Measurements from ENCODE around the gene ABTB2.

DNA sequence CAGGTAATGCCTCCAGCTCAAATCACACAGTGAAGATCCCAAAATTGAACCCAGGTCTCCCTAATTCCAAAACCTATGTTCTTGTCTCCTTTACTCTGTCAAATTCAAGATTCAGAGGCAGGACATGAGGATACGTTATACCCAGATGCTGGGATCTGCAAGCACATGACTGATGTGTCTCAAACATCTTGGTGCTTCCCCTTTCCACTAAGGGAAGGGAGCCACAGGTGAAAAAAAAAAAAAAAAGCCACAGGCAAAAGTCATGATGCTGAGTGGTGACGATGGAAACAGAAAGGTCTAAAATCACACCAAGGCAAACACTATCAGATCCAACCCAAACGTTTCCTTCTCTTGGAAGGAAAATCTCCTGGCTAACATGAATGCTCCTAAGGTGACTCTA, 24.0 kb downstream of the ABTB2 start:
- no peak for TF ChIP-seq FOXP2 (optimal IDR thresholded peaks at IDR 0.05; ENCODE audit: borderline replicate concordance, extremely low read depth, extremely low read length, insufficient read depth)
- no peak for TF ChIP-seq TAF1 (IDR thresholded peaks at IDR 0.05; ENCODE audit: borderline replicate concordance, insufficient read depth, low read length)

Measured in PFSK-1 (cell line).